GM12864 (cell line): Measurements from ENCODE around the gene FAM241B.

Source experiments
- DNase-seq: peaks from one replicate; pipeline ENCODE4 v3.0.0-alpha.2; 2011; ENCODE audit warnings: low read depth
- H3K4me3 ChIP-seq: 2 replicates; pipeline ENCODE4 v1.5.1; 2011; ENCODE audit warnings: mild to moderate bottlenecking, low read depth, low read length, control low read depth
- TF ChIP-seq, protein P1 (sequence below): IDR thresholded peaks from 2 replicates; pipeline ENCODE4 v1.5.1; 2011; ENCODE audit warnings: low read depth, mild to moderate bottlenecking, moderate library complexity, low read length, control low read depth, inconsistent platforms; ENCODE audit errors: missing control alignments

Gene FAM241B

GRCh38 chr10:69632516-69633199 lies 2.6 kb downstream of the FAM241B start:
- no peak overlapping the region for H3K4me3 ChIP-seq
- no peak for DNase-seq
- TF ChIP-seq, protein P1, sequence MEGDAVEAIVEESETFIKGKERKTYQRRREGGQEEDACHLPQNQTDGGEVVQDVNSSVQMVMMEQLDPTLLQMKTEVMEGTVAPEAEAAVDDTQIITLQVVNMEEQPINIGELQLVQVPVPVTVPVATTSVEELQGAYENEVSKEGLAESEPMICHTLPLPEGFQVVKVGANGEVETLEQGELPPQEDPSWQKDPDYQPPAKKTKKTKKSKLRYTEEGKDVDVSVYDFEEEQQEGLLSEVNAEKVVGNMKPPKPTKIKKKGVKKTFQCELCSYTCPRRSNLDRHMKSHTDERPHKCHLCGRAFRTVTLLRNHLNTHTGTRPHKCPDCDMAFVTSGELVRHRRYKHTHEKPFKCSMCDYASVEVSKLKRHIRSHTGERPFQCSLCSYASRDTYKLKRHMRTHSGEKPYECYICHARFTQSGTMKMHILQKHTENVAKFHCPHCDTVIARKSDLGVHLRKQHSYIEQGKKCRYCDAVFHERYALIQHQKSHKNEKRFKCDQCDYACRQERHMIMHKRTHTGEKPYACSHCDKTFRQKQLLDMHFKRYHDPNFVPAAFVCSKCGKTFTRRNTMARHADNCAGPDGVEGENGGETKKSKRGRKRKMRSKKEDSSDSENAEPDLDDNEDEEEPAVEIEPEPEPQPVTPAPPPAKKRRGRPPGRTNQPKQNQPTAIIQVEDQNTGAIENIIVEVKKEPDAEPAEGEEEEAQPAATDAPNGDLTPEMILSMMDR, result no peak

DNA sequence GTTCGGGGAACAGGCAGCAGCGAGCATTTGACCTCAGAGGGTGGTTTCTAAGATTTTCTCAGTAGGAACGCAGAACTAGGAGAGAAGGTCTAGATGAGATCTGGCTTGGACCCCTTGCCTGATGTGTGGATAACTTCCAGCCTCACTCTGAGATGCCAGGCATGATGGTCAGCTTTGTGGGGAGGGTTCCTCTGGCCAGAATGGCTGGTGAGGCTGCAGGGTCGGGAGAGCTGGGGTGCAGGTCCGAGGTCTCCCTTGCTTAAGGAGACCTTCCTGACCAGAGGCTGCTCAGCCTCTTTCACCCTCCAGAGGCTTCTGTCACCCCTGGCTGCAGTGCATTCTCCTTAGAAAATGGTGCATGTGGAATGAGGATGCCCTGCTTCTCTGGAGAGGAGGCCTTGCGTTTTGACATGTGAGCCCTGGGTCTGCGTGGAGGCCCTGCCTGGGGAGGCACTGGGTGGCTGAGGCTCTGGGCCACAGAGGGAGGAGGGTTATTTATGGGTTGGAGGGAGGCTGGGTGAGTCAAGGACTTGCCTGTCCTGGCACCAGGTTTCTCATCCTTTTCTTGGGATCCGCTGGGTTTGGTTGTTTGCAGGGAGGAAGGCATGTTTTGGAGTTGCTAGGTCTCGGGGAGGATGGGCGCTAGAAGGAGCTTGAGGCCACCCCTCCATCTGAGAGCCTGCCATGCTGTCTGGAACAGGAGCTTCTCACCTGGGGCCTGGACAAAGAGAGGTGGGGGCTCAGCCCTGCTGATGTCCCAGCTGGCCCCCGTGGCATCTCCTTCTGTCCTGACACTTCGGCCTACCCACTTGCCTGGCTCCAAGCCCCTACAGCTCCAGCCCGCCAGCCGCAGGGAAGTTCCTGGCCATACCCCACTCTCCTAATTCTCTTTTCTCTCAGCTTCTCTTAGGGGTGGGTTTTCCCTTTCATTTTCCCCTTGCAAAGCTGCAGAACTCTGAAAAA lies 3.9 kb downstream of the FAM241B start:
- H3K4me3 ChIP-seq, result no peak overlapping the region
- DNase-seq, result no peak
- TF ChIP-seq, protein P1, result no peak

GRCh38 chr10:69634759-69635425 lies 4.8 kb downstream of the FAM241B start:
- TF ChIP-seq, protein P1, result no peak
- no peak overlapping the region for H3K4me3 ChIP-seq
- DNase-seq, result no peak

- TF ChIP-seq, protein P1, result no peak
- no peak overlapping the region for H3K4me3 ChIP-seq
- no peak for DNase-seq
Observed at GRCh38 chr10:69635428-69636272, 5.6 kb downstream of the FAM241B start.

GRCh38 chr10:69636273-69636575 lies 6.2 kb downstream of the FAM241B start:
- no peak overlapping the region for H3K4me3 ChIP-seq
- TF ChIP-seq, protein P1, result no peak
- DNase-seq, result no peak
